Stimulated activated CD4-positive, alpha-beta T cell treated with anti-CD3 and anti-CD28 coated beads, Interleukin-4, amount 100 ng/mL, for 24 hours (primary cell): Measurements from ENCODE around the gene SAP25.
A peak's percentile ranks its signal among the peaks of the same experiment; 100 is the strongest.

Source experiments
- DNase-seq: peaks from one replicate; pipeline ENCODE4 v3.0.0-alpha.2; 2020

SAP25 gene

GRCh38 chr7:100591596-100591995 lies 17.9 kb upstream of the SAP25 start:
- no peak for DNase-seq

- no peak for DNase-seq
Observed at GRCh38 chr7:100590077-100590737, 16.5 kb upstream of the SAP25 start.

GRCh38 chr7:100589341-100589947 lies 15.7 kb upstream of the SAP25 start:
- no peak for DNase-seq

DNA sequence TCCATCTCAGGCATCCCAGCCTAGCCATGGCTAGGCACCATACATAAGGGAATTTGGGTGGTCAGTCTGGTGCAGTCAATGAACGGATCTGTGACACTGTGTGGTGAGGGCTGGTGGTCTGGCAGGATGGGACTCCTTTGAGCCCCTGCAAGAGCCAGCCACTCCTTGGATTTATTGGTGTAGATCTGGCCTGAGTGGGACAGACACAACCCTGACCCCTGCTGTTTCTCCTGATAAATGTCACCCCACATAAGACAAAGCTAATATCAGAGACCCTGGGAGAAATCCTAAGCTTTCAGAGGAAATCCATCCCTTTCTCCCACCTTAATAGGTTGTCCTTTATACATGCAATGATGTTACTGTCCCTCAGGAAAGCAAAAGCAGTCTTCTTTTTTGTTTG lies 14.7 kb upstream of the SAP25 start:
- DNase-seq: no peak

DNA sequence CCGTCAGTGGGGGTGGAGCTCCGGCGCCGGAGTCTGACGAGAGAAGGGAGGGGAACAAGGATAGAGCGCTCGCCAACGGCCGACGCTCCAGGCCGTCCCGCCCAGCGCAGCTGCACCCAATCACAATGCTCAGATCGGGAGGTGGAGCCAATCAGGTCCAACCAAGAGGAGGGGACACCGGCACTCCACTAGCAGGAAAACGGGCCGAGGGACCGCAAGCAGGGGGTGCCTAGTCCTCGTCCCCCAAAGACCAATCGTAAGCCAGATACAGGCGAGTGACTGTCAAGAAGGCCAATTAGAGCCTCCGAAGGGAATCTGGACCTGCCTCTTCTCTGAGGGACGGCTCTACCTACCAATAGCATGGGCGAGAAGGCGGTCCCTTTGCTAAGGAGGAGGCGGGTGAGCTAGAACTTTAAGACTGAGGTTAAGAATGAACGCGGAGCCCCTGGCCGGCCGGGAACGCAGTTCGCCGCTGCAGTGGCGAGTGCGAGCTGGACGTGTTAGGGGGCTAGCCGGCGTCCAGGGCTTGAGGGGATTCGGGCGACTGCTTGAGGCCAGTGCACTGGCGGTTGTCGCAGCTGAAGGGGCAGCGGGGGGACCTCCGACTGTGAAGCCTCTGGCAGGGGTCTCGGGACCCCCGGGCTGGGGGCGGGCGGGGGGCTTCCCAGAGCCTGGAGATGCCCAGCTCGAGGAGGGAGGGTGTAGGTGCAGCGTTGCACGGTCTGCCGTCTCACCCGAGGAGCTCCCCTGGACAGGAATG lies 12.7 kb upstream of the SAP25 start, which contains the start of gene FBXO24:
FBXO24 (plus strand) TSS at position 63 of the 760 bp plus-strand sequence; CDS start at position 361, 298 bp downstream.
- DNase-seq: peak; percentile 99

DNA sequence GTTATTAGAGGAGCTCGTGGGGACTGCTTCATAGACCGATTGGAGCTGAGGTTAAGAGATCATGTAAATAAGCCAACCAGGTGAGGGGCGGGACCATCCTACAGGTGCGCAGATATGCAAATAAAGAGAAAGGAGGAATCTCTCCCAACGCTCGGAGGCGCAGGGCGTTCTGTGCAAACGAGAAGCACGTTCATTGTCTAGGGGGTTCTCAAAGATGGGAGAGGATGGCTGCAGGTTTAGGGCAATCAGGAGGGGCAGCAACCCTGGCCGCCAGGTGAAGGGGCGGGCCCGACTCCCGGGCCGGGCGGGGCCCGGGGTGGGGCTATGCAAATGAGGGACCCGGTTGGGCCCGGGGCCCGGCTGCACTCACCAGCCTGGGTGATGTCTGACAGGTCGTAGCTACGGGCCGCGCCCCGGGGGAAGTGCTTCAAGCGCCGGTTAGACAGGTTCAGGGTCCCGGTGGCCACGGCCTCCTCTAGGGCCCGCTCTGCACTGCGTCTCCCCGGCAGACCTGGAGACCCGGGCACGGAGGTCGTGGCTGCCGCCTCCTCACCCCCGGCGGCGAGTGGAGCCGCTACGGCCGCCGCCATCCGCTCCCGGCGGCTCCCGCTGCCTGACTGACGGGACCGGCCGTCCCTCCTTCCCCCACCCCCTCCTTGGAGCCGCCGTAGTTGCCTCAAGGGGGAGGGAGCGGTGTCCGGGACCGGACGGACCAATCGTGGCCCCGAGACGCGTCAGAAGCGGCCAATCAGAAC lies 12.0 kb upstream of the SAP25 start, which contains the start of gene LRCH4:
LRCH4 (minus strand) TSS at position 619 of the 755 bp plus-strand sequence; CDS start at position 590, 29 bp downstream.
- DNase-seq: peak; percentile 47

DNA sequence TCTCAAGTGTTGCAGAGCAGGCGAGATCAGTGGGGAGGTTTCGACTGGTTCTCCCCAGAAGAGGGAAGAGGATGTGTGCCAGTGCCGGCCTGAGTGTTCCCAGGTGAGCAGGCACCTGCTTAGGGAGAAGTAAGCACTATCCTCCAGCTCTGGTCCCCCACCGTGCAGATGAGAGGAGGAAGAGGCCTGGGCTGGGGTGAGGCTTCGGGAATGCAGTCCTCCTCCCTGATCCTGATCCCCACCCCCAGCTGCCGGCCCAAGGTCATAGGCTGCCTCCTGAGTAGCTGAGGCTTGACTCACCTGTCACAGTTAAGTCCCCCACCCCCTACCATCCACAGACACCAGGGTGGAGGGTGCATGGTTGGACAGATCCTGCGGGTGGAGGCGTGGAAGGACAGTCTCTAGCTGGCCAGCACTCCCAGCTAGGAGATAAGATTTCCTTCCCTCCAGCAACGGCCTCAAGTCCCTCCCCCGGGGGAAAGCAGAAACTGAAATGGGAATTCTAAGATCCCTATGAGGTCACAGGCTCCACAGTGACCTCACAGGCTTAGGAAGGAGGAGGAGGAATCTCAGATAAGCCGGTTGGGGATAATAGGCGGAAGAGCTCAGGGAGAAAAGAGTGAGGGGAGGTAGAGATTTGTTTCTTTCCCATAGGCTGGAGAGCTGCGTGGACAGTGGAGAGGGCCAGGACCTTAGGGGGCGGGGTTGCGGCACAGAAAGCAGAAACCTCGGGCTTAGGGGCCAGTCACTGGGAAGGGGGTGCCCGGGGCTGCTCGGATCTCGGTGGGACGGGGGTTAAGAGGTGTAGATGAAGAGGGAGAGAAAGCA lies 11.2 kb upstream of the SAP25 start:
- no peak for DNase-seq

DNA sequence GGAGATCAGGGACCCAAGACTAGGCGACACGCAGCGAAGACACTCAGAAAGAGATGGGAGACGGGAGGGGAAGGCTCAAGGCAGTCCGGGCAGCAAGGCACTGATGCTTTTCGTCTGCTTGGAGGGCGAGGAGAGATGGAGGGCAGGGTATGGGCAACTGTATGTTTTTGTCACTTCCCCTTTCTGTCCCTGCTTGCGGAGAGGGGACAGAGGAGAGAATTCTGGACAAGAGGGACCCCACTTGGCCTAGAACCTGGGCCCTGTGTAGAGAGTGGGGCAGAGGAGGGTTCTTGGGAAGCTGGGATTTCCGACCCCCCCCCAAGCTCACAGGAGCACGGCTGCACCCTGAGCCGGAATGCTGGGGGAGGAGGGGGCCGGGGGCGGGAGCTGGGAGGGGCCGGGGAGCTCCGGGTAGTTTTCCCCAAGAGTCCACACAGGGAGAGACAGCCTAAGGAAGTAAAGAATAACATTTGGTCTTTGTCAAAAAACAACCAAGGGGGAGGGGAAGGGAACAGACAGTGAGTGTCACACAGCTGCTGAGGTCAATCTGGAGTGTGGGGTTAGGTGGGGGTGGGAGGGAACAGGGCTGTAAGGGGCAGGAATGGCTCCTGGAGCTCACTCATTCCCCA lies 10.5 kb upstream of the SAP25 start:
- DNase-seq: no peak

DNA sequence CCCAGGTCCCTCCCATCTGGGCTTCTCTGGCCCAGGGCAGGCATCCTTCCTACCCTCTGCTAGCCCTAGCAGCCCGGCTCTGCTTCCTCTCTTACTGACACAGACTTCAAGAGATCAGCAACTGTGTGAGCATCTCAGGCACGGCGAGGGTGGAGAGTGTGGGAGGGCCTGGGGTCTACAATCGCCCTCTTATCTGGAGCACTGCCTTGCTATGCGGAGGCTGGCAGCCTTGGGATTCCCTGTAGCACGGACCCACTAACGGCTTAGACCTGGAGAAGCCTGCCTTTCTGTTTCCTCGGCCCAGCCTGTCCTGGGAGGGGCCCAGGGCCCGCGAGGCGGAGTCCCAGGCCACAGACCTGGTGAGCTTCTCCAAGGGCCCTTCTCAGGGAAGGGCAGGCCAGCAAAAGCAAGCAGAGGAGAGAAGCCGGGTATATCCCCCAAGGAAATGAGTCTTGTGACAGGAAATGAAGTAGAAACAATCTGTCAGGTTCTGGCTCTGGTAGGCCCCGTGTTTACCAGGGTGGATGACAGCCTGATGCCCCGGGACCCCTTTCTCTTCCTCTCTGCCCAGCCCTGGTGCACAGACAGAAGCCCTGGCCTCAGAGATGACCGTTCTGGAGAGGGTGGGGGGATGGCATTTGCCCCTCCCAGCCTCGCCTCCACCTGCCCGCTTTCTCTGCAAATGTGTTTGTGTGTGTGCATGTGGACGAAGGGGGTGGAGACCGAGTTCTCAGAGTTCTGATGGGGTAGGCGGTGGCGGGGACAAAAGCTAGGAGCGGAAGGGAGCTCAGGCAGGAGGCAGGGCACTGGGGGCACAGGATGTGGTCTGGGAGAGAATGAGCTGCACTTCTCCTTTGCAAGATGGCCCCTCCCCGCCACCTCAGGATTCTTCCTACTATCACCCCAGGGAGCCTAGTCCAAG lies 9.7 kb upstream of the SAP25 start:
- peak; percentile 72 for DNase-seq

DNA sequence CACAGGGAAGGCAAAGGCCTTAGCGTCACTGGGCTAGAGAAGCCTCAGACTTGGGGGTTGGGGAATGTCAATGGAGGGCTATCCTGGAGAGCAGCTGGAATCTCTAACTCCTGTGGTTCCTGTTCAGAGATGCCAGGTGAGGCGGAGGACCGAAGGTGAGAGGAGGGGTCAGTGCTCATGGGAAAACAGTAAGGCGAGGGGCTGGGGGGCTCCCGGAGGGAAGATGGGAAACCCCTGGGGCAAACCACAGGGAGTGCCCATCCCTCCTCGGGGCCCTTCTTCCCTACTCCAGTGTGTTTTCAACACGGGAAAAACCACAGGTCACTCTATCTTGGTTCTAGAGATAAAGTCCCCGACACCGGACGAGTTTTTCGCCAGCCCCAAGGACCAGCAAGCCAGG lies 8.9 kb upstream of the SAP25 start:
- DNase-seq: no peak

DNA sequence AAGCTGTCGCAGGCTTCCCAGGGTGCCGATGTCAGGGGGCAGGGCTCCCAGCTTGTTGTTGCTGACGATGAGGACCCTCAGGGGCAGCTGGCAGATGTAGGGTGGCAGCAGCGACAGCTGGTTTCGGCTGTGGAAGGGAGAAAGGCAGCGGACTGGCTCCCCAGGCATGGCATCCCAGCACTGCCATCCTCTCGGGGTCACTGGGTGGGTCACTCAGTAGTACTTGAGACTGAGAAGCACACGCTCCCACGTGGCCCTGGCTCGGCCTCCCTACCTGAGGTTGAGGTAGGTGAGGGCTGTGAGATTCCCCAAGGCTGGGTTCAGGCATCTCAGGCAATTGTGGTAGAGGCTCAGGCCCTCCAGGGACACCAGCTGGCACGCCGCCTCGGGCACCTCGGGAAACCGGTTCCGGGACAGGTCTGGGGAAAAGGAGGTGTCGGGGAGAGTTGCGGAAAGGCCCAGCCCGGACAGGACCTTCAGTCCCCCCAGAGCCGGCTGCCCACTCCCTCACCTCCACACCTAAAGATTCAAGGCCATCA lies 8.4 kb upstream of the SAP25 start:
- DNase-seq: no peak

DNA sequence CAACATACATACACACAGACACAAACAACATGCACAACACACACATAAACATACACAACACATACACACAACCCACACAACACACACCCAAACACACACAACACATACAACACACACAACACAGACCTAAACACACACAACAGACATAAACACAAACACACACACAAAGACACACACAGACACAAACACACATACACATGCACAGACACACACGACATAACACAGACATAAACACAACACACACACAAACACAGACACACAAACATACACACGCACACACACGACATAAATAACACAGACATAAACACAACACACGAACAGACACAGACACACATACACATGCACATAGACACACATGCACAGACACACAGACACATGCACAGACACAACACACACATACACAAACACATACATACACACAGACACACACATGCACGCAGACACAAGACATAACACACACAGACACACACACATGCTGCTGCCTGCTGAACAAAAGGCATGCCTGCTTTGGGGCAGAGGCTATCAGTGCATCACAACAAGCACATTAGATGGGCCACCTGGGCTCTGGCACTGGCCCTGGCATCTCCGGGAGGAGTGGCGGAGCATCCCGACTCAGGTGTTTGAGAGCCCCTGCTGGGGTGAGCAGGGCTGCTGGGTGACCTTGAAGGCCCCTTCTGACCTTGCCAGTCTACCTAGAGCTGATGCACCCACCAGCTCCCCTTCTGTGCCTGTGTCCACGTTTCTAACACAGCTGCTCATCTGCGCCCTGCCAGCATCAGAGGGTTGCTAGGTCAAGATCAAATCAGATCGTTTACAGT lies 7.0 kb upstream of the SAP25 start:
- DNase-seq: no peak

- DNase-seq: no peak
Observed at GRCh38 chr7:100578246-100579183, 4.8 kb upstream of the SAP25 start.

DNA sequence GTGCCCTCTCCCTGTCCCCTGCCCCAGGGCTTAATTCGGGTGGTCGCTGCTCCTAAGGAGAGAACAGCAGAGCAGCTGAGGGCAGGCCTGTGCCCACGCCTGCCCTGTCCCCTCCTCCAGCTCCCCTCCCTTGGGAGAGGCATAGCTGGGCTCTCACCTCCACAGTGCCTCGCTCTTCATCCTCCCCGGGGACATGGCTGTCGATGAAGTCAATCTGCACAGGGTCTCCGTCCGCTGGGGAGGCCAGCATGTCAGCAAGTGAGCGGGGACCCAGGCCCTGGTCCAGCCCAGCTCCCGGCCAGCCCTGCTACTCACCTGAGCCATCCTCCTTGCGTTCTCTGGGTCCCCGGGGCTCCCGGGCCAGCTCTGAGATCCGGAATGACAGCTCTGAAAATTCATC lies 3.8 kb upstream of the SAP25 start:
- no peak for DNase-seq

DNA sequence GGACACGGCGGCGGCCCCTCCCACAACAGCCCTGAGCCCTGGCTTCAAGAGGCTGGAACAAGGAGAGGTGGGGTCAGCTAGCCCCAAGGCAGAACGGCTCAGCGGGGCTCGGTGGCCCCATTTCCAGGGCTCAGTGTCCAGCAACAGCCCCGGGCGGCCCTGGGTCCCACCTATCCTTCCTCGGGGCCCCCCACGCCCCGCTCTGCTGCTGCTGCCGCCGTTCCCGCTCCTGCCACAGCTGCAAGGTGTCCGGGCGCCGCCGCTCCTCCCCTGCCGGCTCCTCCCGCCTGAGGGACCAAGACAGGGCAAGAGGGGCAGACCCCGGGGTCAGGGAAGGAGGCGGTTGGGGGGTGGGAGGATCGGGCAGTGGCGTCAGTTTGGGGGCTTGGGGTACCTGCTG lies 3.4 kb upstream of the SAP25 start:
- no peak for DNase-seq

DNA sequence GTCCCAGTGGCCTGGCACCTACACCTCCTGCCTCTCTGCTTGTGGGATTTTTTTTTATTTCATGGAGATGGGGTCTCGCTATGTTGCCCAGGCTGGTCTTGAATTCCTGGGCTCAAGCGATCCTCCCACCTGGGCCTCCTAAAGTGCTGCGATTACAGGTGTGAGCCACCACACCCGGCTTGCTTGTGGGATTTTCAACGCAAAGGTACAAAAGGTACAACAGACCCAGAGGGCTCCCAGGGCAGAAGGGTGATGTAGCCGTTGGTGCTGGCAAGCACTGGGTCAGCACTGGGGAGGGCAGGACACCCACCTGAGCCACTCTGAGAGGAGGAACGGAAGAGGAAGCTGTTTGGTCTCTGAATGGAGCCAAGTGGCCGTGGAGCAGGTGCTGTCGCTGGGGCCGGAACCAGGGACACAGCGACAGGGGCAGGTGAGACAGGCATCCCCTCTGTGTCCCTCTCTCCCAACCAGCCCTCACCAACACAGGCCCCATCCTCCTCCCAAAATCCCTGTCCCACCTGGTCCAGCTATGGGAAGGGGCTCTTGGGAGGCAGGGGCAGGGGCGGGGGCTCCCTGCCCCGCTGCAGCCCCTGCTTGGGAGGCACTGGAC lies 2.8 kb upstream of the SAP25 start:
- no peak for DNase-seq

DNA sequence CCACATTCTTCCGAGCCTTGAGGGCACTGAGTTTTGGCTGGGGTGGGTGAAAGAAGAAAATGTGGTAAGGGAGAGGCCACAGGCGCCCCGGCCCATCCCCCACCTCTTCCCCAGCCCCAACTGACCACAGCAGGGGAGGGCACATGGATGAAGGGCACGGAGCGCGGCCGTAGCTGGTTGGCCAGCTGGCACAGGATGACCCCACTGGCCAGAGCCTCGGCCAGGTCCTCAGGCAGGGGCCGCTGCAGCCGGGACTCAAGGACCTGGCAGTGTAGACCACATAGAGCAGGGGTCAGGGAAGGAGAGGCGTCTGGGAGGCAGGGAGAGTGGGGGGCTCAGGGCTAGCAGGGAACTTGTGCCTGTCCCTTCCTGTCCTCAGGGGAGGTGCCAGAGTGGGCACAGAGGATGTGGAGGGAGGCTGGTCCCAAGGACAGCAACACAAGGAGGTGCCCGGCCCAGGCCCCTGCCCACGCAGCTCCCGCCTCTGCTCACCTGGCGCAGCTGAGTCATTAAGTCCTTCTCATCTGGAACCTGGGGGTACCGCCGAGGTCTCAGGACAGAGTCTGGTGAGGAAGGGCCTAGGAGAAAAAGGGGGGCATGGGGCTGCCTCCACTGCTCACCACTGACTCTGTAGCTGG lies 2.2 kb upstream of the SAP25 start:
- DNase-seq: no peak
